ENCODE measurements around the gene BTBD2.
"Not testable (repeated sequence)": the region's sequence is repeated elsewhere in the genome, so short reads cannot be mapped to it uniquely, and the experiment has no call there.

The BTBD2 gene

DNA sequence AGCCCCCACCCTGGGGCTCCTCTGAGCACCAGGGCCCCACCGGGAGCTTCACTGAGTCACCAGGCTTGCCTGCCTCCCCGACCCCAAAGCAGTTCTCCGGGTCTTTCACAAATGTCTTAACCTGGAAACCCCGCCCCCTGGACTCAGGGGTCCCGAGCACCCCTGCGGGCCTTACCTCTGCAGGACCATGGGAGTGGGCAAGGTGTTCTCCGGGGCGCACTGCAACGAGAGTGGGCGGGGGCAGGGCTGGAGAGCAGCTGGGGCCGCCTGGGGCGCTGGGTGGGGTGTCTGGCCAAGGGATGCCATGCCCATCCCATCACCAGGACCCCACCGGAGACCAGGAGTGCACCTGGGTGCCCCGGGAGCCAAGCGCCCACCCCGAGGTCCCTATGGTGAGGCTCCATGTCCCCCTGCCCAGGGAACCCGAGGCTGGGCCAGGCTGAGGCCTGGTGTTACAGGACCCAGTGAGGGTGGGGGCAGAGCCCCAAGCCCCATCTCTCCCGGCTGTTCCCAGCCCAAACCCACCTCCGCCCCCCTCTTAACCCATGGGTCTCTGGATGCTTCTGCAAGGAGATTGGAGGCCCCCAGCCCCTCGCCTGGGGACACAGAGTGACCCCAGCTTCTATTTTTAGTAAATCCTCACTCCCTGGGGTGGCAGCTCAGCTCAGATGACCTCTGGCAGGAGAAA, 24.6 kb upstream of the BTBD2 start:
- no peak for DNase-seq (ENCODE audit: low spot score)

DNA sequence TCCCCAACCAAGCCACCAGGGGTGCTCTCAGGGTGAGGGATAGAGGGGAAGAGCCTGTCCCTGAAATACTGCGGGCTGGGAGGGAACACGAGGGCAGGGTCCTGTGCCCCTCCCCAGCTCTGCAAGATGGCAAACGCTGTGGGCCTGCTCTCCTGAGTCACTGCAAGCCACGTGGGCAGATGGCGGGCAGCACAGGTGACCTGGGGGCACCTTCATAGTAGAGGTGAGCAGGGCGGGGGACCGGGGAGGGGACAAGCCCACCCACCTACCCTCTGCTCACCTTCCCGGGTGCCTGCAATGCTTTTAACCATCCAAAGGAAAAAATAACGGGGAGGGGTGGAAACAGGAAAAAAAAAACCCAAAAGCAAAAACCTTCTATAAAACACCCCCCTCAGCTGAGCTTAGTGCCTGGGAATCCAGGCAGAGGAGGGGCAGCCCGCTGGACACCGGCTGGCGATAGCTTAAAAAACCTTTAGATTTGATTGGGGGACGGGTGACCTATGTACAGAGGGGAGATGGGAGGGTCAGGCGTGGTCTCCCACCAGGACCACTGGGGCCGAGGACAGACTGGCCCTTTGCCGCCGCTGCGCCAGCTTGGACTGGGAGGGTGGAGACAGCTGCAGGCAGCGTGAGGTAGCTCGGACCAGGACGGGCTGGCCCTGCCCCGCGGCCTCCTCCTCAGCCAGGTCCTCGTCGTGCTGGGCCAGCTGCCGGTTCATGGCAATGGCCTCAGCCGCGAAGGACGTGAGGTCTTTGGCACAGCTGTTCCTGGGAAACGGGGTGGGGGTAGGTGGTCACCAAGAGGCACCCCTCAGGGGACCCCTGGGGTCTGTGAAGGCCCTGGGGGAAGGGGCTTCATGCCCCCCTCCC, 23.8 kb upstream of the BTBD2 start:
- no peak for DNase-seq (ENCODE audit: low spot score)

DNA sequence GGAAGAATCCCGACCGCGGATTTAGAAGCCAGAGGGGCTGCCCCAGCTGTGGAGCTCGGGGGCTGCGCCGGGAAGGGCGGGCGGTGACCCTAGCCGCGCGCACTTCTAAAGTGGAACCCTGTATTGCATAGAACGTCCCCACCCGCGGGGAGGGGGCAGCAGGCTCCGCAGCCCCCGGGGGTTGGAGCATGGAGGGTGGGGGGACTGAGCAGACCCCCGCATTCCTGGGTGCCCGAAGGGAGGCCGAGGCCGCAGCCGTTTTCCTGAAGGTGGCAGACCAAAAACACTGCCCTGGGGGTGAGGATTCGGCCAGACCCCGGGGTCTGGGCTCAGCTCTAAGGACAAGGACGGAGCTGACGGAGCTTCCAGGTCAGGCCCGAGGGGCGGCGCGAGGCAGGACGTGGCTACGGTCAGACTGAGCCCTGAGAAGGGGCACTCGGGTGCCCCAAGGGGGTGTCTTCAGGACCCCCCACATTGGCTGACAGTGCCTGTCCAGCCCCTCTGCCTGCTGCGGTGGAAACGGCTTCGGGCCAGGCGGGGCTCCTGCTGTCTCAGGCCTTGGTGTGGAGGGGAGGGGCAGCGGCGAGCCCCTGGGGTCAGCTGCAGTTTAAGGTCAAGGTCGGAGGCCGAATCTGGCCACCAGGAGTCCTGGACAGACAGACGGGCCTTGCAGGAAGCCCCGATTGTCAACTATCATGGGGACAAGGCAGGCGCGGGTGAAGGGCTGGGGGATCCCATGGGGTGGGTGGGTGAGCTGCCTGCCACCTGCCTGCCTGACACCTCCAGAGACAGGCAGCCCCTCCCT, 23.0 kb upstream of the BTBD2 start:
- no peak for DNase-seq (ENCODE audit: low spot score)

DNA sequence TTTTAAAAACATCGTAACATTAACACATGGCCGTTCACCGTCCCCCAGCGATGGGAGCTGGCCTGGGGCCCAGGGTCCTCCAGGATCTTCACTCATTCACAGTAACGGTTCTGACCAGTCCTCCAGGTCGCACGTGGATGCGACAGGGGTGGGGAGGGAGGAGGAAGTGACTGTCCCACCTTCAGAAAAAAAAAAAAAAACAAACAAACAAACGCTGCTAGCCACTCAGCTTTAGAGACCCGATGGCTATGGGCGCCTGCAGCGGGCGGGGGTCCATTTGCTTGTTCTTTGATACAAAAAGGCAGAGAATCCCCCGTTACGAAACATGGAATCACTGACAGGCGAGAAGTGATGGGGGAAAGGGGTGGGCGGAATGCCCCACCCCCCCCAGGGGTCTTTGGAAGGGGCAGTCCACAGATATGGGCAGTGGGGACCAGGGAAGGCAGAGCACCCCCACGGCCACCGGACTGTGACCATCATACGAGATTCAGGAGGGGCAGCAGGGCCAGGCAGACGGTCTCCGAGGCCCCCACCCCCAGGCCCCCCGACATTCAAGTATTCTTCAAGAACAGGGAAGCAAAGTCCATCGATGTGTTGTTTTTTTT, 22.2 kb upstream of the BTBD2 start:
- DNase-seq (ENCODE audit: low spot score): no peak

DNA sequence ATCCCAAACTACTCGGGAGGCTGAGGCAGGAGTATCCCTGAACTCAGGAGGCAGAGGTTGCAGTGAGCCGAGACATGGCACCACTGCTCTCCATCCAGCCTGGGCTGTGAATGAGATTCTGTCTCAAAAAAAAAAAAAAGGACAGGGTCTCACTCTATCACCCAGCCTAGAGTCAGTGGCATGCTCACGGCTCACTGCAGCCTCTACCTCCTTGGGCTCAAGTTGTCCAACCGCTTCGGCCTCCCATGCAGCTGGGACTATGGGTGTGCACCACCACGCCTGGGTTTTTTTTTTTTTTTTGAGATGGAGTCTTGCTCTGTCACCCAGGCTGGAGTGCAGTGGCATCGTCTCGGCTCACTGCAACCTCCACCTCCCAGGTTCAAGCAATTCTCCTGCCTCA, 20.9 kb upstream of the BTBD2 start:
- DNase-seq (ENCODE audit: low spot score): no peak

DNA sequence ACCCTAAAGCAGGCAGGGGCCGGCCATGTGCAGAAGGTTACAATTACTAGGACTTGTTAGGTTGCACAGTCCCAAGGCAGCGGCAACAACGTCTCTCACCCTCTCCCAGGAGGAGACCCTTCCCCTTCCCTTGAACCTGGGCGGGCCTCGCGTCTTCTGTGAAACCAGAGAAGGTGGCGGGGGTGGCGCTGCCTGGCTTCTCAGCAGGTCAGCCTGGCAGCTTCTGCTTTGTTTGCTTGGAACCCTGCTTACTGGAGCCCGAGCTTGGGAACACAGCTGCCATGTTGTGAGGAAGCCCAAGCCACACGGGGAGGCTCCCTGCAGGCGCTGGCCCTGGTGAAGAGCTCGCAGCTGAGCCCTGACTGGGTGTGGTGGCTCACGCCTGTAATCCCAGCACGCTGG, 20.1 kb upstream of the BTBD2 start:
- no peak for DNase-seq (ENCODE audit: low spot score)

DNA sequence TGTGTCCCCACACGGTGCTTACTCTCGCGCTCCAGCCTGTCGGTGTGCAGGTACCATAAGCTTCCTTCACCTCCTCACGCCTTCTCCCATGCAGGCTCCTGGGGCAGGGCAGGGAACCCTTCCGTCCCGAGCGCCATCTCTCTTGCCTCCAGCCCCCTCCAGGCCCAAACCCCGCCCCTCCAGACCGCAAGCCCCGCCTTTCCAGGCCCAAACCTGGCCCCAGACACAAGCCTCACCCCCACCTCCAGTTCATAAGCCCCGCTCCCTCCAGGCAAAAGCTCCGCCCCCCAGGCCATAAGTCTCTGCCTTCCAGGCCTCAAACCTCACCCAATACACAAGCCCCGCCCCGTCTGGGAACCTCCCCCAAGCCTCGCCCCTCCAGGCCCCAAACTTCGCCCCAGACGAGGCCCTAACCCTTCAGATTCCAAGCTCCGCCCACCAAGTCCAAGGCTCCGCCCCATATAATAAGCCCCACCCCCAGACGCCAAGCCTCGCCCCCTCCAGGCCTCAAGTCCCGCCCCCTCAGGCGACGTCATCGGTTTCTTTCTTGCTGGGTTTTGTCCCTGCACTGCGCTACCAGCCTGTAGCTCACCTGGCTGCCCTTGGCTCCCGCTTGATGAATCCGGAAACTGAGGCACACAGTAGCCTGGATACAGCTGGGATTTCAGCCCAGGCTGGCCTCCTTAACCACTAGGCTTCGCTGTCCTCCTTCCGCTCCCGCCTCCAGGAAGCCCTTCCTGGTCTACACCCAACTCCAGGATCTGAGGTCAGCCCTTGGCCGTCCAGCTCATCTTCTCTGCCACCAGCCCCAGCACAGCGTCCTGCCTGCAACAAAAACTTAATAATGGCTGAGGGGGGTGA, 19.4 kb upstream of the BTBD2 start:
- DNase-seq (ENCODE audit: low spot score): no peak

DNA sequence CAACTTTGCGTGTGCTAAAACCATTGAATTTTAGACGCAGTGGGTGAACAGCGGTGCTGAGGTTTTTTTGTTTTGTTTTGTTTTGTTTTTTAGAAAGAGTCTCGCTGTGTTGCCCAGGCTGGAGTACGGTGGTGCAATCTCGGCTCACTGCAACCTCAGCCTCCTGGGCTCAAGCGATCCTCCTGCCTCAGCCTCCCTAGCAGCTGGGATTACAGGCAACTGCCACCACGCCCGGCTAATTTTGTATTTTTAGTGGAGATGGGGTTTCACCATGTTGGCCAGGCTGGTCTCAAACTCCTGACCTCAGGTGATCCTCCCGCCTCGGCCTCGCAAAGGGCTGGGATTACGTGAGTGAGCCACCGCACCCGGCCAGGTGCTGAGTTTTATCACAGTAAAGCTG, 18.7 kb upstream of the BTBD2 start:
- not testable (repeated sequence) for DNase-seq (ENCODE audit: low spot score)

DNA sequence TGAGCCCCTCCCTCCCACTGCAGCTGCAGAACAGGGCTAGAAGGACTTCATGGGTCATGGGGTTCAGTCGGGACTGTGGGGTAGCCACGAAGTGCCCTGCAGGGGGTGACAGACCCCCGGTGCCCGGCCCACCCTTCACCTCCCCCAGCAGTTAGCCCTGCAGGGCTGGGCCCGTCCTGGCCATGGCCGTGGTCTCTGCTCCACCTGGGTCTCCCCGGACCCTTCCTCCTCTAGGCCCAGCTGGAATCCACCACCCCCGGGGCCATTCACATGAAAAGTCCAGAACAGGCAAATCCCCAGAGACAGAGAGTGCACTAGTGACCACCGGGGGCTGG, 18.3 kb upstream of the BTBD2 start:
- no peak for DNase-seq (ENCODE audit: low spot score)

DNA sequence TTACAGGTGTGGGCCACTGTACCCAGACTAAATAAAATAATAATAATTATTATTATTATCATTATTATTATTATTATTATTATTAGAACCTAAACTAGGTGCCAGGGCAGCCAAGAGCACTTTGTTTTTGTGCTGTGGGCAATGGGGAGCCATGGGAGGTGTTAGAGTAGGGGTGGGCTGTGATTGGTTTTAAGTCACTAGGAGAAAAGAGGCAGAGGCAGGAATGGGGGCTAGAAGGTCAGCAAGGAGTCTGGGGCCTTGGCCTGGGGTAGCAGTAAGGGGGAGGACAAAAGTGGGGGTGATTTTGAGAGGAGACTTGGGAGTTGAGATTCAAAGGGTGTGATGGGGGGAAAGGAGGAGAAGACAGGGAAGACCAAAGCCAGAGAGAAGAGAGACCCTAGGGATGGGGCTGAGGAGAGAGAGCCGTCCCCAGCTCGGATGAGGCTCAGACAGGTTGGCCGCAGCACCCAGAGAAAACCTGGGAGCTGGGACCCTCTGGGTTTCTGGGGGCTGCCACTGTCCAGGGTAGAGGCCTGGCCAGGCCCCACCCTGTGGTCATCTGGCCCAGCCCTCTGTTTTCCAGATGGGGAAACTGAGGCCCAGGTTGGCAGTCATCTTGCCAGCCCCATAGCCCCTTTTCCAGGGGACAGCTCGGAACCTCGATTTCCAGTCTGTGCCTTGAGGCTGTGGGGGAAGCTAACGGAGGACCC, 17.8 kb upstream of the BTBD2 start:
- no peak for DNase-seq (ENCODE audit: low spot score)

DNA sequence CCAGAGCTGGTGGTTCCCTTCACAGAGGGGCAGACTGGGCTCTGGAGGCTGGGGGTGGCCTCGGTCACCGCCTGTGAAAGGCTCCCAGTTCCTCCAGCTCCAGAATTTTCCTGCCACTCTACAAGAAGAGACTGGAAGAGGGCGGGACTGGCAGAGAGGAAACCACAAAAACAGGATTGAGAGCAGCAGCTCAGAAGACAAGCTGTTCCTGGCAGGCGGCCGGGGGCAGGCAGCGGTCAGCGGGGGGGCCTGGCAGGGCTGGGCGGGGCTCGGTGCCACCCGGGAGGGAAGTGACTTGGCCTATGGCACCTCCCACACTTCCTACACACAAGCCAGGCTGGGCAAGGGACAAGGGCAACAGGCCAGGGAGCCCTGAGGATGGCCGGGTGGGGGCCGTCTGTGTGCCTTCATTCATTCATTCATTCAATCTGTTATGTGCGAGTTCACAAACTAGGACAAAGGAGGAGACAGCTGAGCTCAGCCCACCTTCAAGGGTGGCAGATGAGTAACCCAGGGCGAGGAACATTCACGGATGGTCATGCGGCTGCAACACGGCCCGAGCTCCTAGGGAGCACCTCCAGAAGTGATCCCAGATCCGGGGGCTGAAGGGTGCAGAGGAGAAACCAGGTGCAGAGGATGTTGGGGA, 16.9 kb upstream of the BTBD2 start:
- DNase-seq (ENCODE audit: low spot score): peak; percentile 63

DNA sequence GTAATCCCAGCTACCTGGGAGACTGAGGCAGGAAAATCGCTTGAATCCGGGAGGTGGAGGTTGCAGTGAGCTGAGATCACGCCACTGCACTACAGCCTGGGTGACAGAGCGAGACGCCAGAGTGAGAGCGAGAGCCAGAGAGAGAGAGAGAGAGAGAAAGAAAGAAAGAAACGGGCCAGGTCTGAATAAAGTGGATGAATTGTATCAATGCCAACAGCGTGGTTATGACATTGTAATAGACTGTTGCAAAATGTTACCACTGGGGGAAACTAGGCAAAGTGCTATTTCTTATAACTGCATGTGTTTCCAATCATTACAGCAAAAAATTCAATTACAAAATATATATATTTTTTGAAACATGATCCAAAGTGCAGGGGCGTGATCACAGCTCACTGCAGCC, 11.8 kb upstream of the BTBD2 start:
- no peak for DNase-seq (ENCODE audit: low spot score)

DNA sequence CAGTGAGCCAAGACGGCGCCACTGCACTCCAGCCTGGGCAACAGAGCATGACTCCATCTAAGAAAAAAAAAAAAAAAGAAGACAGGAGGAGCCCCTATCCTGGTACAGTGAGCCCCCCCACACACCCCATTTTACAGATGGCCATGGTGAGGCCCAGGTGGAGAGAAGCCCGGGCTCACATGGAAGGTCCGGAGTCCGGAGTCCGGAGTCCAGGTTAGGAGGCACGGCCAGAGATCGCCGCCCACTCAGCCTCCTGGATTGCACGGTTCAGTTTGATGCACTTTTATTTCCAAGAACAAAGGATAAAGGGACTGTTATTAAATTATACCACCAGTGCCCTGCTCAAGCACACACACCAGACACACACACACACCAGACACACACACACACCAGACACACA, 11.3 kb upstream of the BTBD2 start:
- no peak for DNase-seq (ENCODE audit: low spot score)

DNA sequence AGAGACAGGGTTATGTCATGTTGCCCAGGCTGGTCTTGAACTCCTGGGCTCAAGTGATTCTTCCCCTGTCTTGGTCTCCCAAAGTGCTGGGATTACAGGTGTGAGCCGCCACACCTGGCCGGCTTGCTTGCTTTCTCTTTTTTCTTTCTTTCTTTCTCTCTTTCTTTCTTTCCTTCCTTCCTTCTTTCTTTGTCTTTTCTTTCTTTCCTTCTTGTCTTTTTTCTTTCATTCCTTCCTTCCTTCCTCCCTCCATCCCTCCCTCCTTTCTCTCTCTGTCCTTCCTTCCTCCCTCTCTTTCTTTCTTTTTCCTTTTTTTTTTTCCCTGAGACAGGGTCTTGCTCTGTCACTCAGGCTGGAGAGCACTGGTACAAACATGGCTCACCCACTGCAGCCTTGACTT, 6.8 kb upstream of the BTBD2 start:
- DNase-seq (ENCODE audit: low spot score): no peak

DNA sequence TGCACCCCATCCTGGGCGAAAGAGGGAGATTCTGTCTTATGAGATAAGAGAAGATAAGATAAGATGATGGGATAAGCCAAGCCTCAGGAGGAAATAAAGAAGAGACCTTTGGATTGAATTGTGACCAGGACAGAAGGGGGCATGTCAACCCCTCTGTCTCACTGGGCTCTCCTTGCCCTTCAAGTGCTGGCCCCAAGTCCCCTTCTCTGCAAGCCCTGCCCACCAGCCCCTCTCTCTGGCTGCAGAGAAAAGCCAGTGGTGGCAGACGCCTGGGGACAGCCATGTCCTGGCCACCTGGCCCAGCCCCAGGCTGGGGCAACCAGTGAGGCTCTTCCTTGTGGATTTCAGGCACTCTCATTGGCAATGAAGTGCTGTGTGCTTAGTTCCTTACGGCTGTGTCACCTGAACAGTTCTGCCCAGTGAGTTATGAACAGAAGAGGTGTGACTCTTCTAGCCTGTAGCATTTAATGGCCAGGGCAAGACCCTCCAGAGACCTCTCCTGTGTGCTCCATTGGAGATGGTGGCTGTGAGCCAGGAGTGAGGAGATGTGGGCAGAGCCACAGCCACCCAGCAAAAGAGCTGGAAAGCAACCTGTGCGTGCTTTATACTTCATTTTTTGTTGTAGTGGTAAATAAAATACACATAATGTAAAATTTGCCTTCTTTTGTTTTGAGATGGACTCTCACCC, 6.1 kb upstream of the BTBD2 start:
- DNase-seq (ENCODE audit: low spot score): no peak

DNA sequence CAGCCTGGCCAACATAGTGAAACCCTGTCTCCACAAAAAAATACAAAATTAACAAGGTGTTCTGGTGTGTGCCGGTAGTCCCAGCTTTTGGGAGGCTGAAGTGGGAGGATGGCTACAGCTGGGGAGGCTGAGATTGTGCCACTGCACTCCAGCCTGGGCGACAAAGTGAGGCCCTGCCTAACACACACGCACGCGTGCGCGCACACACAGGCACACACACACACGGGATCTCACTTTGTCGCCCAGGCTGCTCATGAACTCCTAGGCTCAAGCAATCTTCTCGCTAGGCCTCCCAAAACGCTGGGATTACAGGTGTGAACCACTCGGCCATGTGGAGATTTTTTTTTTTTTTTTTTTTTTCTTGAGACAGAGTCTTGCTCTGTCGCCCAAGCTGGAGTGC, 3.2 kb upstream of the BTBD2 start:
- DNase-seq (ENCODE audit: low spot score): no peak

DNA sequence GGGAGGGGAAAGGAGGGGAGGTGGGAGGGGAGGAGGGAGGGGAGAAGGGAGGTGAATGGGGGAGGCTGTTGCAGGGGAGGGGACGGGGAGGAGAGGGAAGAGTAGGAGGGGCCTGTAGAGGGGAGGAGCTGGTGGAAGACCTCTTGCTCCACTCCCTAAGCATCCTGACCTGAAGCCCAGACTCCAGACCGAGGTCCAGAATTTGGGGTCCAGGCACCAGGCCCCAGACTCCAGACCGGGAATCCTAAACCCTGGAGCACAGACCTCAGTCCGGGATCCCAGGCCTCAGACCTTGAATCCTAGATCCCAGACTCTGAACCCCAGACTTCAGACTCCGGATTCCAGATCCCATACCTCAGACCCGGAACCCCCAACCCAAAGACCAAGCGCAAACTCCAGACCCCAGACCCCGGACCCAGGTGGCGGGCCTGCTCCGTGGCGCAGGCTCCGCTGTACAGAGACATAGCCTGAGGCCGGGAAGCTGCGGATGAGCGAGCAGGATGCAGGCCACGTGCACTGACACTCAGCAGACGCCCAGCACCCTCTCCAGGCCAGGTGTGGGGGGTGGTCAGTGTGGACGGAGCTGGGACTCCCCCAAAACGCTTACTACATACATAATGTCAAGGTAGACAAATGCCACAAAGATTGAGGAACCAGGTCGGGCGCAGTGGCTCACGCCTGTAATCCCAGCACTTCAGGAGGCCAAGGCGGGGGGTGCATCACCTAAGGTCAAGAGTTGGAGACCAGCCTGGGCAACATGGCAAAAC, 710 bp upstream of the BTBD2 start:
- DNase-seq (ENCODE audit: low spot score): no peak

DNA sequence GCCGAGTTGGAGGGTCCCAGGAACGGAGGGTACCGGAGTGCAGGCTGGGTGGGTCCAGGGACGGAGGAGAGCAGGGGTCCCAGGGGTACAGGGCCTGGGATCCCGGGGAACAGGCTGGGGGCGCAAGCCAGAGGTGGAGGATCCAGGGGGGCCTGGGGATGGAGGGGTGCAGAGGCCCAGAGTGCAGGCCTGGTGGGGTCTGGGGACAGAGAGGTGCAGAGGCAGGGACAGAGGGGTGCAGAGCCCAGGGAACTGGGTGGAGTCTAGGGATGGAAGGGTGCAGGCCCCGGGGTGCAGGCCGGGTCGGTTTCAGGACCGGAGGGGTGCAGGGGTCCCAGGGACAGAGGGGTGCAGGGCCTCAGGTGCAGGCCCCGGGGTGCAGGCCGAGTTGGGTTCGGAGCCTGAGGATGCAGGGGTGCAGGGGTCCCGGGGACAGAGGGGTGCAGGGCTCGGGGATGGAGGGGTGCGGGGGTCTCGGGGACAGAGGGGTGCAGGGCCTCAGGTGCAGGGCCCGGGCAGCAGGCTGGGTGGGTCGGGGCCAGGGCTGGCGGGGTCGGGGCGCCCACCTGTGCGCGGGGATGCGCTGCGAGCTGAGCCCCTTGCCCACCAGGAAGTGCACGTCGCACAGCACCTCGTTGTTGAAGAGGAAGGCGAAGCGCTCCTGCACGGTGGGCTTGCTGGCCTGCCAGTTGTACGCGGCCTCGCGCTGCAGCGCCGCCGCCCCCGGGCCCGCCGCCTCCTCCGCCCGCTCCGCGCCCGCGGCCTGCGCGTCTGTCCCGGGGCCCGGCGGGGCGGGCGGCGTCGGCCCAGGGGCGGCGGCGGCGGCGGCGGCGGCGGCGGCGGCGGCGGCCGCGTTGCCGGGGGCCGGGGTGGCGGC, 545 bp downstream of the BTBD2 start:
- DNase-seq (ENCODE audit: low spot score): no peak

All from kidney capillary endothelial cell (primary cell).